Testis (tissue), 2 donors: Measurements from ENCODE around the gene PBX4.

Experiments
- CTCF ChIP-seq, 3 experiments: fragments of 450-650 bp in 2 of 3; fragments of 200-600 bp in 1 of 3; sonication (generic) in 1 of 3; IDR thresholded peaks; one replicate each; pipeline ENCODE4 v1.5.1; 2016 to 2019; ENCODE audit warnings: antibody characterized with exemption in 3 of 3, mild to moderate bottlenecking in 2 of 3, moderate library complexity in 1 of 3
- POLR2A ChIP-seq: fragments of 450-650 bp; IDR thresholded peaks from one replicate; pipeline ENCODE4 v1.6.1; 2017; ENCODE audit warnings: antibody characterized with exemption, mild to moderate bottlenecking, moderate library complexity

DNA sequence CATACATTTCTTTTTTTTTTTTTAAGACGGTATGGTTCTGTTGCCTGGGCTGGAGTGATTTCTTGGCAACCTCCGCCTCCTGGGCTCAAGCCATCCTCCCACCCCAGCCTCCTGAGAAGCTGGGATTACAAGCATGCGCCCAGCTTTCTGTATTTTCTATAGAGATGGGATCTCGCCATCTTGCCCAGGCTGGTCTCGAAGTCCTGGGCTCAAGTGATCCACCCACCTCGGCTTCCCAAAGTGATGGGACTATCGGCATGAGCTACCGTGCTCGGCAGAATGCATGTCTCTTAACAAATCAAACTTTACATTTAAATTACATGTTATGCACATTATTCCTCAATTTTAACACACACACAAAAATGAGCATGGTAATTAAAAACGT, 101.3 kb downstream of the PBX4 start:
- TF ChIP-seq CTCF (IDR thresholded peaks at IDR 0.05), result no peak
- TF ChIP-seq POLR2A, result no peak
